Sigmoid colon (tissue), 4 donors: ENCODE measurements around the gene APBB2.

Experiments
- EP300 ChIP-seq, 4 donors: sonication (generic); formaldehyde crosslinking; IDR thresholded peaks; one replicate each; pipeline ENCODE4 v1.6.1; 2017; ENCODE audit warnings: antibody characterized with exemption in 4 of 4
- POLR2A ChIP-seq, 2 donors: fragments of 450-650 bp; IDR thresholded peaks; one replicate each; pipeline ENCODE4 v1.6.1; 2016; ENCODE audit warnings: antibody characterized with exemption in 2 of 2, mild to moderate bottlenecking in 2 of 2, moderate library complexity in 2 of 2
- POLR2AphosphoS5 ChIP-seq, 4 donors: sonication (generic); formaldehyde crosslinking; IDR thresholded peaks; one replicate each; pipeline ENCODE4 v1.6.1; 2017; ENCODE audit warnings: antibody characterized with exemption in 4 of 4
- TF ChIP-seq, protein P1 (sequence below), 4 experiments: fragments of 450-650 bp in 3 of 4; fragments of 200-600 bp in 1 of 4; IDR thresholded peaks; one replicate each; pipeline ENCODE4 v1.5.1; 2016 to 2019; ENCODE audit warnings: antibody characterized with exemption in 4 of 4, mild to moderate bottlenecking in 3 of 4, moderate library complexity in 2 of 4

DNA sequence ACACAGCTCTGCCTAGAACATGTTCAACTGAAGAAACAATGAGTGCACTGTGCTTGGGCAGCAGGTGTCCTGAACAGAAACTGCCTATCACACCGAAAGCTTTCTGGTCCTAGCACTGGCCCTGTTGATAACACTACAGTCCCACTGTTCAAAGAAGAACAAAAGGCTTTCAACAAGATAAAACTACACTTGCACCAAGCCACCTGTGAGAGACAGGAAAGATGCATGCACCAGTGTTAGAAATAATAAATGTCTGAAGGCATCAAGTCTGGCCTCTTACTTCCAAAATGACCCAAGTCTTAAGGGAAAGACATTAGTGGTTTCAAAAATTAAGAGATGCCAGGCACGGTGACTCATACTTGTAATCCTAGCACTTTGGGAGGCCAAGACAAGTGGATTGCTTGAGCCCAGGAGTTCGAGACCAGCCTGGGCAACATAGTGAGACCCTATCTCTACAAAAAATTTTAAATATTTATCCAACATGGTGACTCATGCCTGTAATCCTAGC, 68.7 kb downstream of the APBB2 start:
- TF ChIP-seq EP300 (IDR thresholded peaks at IDR 0.05): no peak
- TF ChIP-seq, protein P1, sequence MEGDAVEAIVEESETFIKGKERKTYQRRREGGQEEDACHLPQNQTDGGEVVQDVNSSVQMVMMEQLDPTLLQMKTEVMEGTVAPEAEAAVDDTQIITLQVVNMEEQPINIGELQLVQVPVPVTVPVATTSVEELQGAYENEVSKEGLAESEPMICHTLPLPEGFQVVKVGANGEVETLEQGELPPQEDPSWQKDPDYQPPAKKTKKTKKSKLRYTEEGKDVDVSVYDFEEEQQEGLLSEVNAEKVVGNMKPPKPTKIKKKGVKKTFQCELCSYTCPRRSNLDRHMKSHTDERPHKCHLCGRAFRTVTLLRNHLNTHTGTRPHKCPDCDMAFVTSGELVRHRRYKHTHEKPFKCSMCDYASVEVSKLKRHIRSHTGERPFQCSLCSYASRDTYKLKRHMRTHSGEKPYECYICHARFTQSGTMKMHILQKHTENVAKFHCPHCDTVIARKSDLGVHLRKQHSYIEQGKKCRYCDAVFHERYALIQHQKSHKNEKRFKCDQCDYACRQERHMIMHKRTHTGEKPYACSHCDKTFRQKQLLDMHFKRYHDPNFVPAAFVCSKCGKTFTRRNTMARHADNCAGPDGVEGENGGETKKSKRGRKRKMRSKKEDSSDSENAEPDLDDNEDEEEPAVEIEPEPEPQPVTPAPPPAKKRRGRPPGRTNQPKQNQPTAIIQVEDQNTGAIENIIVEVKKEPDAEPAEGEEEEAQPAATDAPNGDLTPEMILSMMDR (IDR thresholded peaks at IDR 0.05): no peak
- no peak for TF ChIP-seq POLR2AphosphoS5 (IDR thresholded peaks at IDR 0.05)
- TF ChIP-seq POLR2A (IDR thresholded peaks at IDR 0.05): no peak
